GM06990 (cell line): ENCODE measurements around the gene RPTOR.

ENCODE experiments used
- DNase-seq: peaks from one replicate; pipeline ENCODE4 v3.0.0-alpha.2; 2011; ENCODE audit not compliant: insufficient read length; ENCODE audit errors: extremely low read depth
- H3K27me3 ChIP-seq: replicated peaks from 2 replicates; pipeline ENCODE4 v1.6.0; 2011; ENCODE audit warnings: low read length; ENCODE audit not compliant: control insufficient read depth, insufficient read depth
- H3K36me3 ChIP-seq: 2 replicates; pipeline ENCODE4 v1.5.1; 2011; ENCODE audit warnings: low read length; ENCODE audit not compliant: control insufficient read depth, insufficient read depth
- H3K4me3 ChIP-seq: replicated peaks from 2 replicates; pipeline ENCODE4 v1.5.1; 2011; ENCODE audit warnings: low read depth, mild to moderate bottlenecking, control low read depth, low read length
- CTCF ChIP-seq: IDR thresholded peaks from 2 replicates; pipeline ENCODE4 v1.5.1; 2011; ENCODE audit warnings: low read length, control low read depth, mild to moderate bottlenecking, inconsistent platforms; ENCODE audit not compliant: insufficient read depth, poor library complexity, severe bottlenecking

RPTOR gene

GRCh38 chr17:80636361-80637018 is 91.9 kb downstream of the RPTOR start:
- Histone ChIP-seq H3K4me3 (no peak overlapping the region), H3K36me3 (peaks cover 1% of the 10 kb centered on the region), H3K27me3 (no peaks in the 10 kb centered on the region)
- TF ChIP-seq CTCF = no peak
- peak; percentile 28 for DNase-seq

- Histone ChIP-seq H3K36me3 (peaks cover 1% of the 10 kb centered on the region), H3K4me3 (no peak overlapping the region), H3K27me3 (no peaks in the 10 kb centered on the region)
- no peak for DNase-seq
- TF ChIP-seq CTCF = no peak
Measured at GRCh38 chr17:80637048-80637781, 92.6 kb downstream of the RPTOR start.

- Histone ChIP-seq H3K36me3 (peaks cover 2% of the 10 kb centered on the region), H3K4me3 (no peak overlapping the region), H3K27me3 (no peaks in the 10 kb centered on the region)
- no peak for TF ChIP-seq CTCF
- no peak for DNase-seq
Measured at GRCh38 chr17:80639658-80640057, 95.0 kb downstream of the RPTOR start.

GRCh38 chr17:80640366-80641084 is 95.9 kb downstream of the RPTOR start:
- no peak for TF ChIP-seq CTCF
- no peak overlapping the region for H3K4me3 ChIP-seq
- H3K27me3 ChIP-seq = no peaks in the 10 kb centered on the region
- H3K36me3 ChIP-seq = peaks cover 2% of the 10 kb centered on the region
- no peak for DNase-seq

- no peaks in the 10 kb centered on the region for H3K27me3 ChIP-seq
- H3K4me3 ChIP-seq = no peak overlapping the region
- peaks cover 2% of the 10 kb centered on the region for H3K36me3 ChIP-seq
- TF ChIP-seq CTCF = no peak
- DNase-seq = no peak
Measured at GRCh38 chr17:80643326-80644099, 98.9 kb downstream of the RPTOR start.
